ENCODE results near the gene MAGEL2. TPM values are rescaled to one million over a fixed set of nuclear protein-coding genes. Genes with fewer than 3 reads are reported as not detected.

The MAGEL2 gene
- under 1 TPM; 0.11 to 0.27 (median 0.26) TPM for polyA plus RNA-seq

DNA sequence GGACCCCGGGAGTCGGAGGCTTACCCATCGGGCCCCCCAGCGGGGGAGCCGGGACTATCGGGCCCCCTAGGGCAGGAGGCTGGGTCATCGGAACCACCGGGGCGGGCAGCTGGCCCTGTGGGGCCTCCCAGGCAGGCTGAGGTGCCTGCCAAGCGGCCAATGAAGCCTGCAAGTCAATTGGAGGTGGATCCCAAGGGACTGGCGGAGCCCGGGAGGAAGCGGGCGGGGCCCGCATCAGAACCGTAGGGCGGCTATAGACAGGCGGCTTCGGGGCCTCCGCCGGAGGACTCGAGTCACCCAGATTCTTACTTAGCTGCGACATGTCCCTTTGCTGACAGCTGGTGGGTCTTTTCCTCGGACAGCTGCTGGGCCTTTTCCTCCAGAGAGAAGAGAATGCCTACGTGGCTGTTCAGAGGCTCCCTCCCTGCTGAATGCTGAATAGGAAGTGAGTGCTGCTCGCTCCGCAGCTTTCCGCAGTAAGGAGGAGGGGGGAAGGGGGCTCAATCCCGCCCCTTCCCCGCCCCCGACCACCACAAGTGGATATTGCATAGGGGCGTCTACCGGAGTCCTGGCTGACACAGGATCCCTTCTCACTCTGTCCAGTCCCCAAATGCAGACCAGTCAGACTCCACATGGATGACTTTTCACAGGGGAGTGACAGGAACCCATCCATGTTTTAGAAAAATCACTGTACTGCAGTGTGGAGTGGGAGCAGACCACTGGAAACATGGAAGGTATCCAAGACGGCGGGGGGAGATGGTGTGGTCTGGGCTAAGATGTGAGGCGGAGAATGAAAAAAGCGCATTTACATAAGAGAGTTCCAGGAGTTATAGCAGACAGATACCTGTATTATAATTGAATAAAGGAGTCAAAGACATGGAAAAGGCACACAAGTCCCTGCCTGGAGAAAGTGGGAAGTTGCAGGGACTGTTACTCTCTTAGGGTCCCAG lies at the start of gene MAGEL2:
TSS of gene MAGEL2 (minus strand) at position 447 of the 950 bp plus-strand sequence. CDS start at position 322, 125 bp downstream.
- WGBS, 3 donors: 49 to 56% (median 51%) methylated on average over 36 to 37 of the region's 37 CpGs
- no peak within 1 kb of the TSS for H3K27ac ChIP-seq (ENCODE audit: low read depth, low read length)

DNA sequence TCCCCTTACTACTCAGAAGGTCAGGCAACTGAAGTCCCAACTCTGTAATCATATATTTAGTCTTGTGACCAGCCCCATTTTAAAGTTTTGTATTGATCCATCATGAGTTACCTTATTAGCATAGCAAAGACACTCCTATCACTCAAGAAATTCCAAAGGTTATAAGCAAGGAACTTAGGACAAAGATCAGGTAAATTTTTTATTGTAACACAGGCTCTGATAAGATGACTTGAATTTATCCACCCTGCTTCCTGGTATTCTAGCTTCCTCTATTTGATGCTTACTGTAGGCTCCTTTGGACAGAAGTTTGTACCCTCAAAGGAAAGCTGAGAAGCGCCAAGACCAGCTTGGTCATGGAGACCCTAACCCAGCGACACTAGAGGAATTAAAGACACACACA lies 47.6 kb upstream of the MAGEL2 start:
- WGBS, 3 donors: 69 to 83% (median 76%) methylated on average over 2 of the region's 2 CpGs
- H3K27ac ChIP-seq (ENCODE audit: low read depth, low read length): no peak overlapping the region

DNA sequence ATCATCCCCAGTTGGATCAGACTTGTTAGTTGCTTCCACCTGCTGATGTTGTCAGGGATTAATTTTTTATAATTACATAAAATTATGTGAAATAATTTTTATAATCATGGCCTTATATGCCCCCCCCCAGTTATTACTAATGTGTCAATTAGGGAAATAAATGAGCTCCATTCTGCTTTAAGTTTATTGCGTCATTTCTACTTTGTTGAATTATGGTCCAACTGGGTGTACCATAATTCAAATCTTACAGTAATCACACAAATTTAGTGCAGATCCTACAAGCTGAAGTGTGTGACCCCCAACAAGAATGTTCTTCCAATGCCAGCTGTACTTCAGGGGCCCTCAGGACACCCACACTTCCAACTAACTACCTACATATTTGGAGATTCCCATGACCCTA lies 46.9 kb upstream of the MAGEL2 start:
- H3K27ac ChIP-seq (ENCODE audit: low read depth, low read length): no peak overlapping the region
- 92 to 98% (median 96%) methylated on average over 1 of the region's 1 CpG for WGBS, 3 donors

DNA sequence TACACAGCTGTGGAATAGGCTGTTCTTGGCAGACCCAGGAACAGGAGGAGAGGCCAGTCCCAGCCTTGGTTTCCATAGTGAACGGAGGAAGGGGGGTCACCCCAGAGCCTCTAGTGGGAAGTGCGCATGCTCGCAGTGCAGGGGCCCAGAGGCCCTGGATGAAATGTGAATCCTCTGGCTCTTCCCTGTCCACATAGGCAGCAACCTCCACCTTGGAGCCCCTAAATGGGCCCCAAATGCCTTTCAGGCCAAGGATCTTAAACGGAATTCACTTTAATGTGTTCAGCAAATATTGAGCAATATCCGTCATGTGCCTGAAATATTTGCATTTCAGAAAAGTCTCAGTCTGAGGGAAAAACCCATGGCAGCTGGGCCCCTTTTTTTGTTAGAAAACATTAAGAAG lies 42.8 kb upstream of the MAGEL2 start:
- WGBS, 3 donors: 51 to 56% (median 52%) methylated on average over 5 of the region's 5 CpGs
- H3K27ac ChIP-seq (ENCODE audit: low read depth, low read length): no peak overlapping the region

DNA sequence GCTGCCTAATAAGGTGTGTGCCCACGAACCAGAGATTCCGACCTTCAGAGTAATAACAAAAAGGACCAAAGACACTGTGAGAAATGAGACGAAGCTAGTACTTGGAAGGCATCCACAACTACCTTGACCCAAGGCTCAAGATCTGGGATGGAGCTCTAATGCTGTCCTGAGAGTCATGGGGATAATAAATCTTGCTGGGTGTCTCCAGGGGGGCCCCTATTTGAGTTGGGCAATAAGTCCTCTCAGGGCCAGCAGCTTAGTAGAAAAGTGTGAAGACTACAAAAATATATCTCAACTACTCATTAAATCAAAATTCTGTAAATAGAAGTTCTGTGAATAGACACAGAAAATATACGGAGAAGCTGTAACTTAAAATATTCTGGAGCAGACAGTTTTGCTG lies 42.3 kb upstream of the MAGEL2 start:
- no peak overlapping the region for H3K27ac ChIP-seq (ENCODE audit: low read depth, low read length)
- WGBS, 3 donors: 55 to 65% (median 63%) methylated on average over 4 of the region's 4 CpGs

DNA sequence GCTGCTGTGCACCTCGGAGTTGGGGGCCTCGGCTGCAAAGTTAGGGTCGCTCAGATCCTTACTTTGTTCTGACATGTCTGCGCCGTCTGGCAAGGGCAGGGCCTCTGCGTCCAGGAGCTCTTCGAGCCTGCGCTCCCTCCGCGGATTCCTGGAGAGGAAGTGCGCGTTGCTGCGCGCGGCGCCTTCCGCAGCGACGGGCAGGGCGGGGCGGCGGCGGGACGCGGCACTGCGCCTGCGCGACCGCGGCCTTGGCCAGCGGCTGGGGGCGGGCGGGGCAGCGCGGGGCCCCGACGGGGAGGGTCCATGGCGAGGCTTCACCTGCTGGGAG lies 39.4 kb upstream of the MAGEL2 start, which contains the start of gene NDN:
TSS of gene NDN (minus strand) at position 163 of the 328 bp plus-strand sequence. CDS start at position 75, 88 bp downstream.
- 15 to 38% (median 33%) methylated on average over 38 of the region's 38 CpGs for WGBS, 3 donors
- H3K27ac ChIP-seq (ENCODE audit: low read depth, low read length): no peak within 1 kb of the TSS

DNA sequence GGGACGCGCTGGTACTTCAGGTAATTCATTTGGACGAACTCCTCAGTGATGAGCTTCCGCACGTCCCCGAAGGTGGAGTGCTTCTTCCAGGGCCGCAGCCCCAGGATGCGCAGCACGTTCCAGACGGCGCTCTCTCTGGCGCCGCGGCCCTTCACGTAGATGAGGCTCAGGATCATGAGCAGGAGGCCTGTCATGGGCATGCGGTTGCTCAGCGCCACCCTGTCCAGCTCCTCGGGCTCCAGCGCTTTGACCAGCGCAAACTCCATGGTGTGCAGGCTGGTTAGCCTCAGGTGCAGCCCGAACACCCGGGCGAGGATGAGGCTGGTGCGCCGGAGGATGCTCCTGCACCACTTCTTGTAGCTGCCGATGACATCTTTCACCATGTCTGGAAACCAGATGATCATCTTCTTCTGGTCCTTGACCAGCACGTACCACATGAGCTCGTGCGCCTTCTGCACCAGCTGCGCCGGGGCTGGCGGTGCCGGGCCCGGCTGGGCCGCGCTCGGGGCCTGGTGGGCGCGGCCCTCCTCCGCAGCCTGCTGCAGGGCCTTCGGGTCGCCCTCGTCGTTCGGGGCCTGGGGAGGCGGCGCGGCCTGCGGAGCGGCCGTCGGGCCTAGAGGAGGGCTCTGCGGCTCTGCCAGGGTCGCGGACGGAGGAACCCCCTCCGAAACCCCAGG lies 38.9 kb upstream of the MAGEL2 start:
- WGBS, 3 donors: 20 to 30% (median 30%) methylated on average over 56 to 57 of the region's 57 CpGs
- no peak overlapping the region for H3K27ac ChIP-seq (ENCODE audit: low read depth, low read length)

DNA sequence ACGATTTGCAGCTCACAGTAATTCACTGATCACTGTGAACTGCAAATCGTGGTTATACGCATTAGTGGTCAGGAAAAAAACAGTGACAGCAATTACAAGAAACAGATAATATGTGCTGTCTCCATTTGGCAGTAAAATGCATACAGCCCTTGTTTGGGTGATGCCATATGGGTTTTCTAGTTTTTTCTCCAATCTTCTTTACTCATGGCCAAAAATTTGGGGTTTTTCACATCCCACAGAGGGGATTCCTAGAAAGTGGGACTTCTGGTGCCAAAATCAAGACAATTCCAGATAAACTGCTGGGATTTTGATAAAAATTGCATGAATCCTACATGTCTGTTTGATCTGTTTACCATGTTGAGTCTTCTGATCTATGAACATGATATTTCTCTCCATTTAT lies 23.8 kb upstream of the MAGEL2 start:
- 44 to 54% (median 51%) methylated on average over 3 of the region's 3 CpGs for WGBS, 3 donors

DNA sequence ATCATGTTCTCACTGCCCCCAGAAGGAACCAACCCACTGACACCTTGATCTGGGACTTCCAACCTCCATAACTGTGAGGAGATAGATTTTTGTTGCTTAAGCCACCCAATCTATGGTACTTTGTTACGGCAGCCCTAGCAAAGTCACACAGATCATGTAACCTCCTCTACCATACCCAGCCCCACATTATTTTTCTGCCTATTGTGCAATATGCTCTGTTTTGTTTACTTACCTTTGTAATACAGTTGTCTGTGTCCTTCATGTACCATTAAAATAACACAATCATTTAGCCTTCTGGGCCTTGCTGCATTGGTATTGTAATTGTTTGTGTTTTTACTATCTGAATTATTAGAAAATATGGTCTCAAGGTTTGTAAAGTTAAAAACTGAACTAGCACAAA lies 23.3 kb upstream of the MAGEL2 start:
- 85 to 91% (median 88%) methylated on average over 1 of the region's 1 CpG for WGBS, 3 donors
- no peak overlapping the region for H3K27ac ChIP-seq (ENCODE audit: low read depth, low read length)

More for the DNA sequence above, 23.8 kb upstream of the MAGEL2 start:
- no peak overlapping the region for H3K27ac ChIP-seq (ENCODE audit: low read depth, low read length)

DNA sequence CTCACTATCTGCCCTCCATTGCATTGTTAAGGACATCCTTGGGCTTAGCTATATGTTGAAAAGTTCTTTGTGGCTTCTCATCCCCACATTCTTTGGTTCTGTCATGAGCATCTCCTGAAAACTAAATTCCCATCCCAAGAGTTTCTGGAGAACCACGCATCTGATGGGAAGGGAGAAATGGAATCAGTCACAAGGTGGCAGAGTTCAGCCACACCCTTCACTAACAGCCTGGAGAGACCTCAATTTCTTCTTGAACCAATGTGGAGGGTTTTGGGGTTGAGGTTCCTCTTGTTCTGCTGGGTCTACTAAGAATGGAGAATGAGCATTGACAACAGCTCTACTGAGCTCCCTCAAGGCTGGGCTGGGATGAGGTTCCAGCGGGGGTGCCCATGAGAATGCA lies 15.6 kb upstream of the MAGEL2 start:
- 45 to 60% (median 49%) methylated on average over 2 of the region's 2 CpGs for WGBS, 3 donors

DNA sequence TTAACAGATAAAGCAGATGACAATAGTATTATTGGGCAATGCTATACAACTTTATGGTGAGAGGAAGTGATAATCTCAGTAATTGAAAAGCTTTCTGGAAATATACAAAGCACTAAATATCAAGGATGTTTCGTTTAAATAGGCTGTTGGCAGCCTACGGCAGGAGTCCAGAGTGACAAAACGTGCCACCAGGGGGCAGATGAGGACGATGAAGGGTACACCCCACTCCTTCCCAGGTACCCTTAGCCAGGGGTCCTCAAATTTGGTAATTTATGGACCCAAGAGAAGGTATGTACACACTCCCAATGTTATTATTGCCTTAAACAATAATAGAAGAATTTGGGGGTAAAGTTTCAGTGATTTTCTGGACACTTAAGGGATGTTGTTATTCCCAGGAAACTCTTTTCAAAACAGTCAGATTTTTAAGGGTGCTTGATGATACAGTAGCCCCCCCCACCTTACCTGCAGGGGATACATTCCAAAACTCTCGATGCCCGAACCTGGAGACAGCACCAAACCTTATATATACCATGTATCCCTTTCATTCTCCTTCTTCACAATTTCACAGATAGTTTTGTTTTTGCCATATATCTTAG lies 1.4 kb upstream of the MAGEL2 start:
- WGBS, 3 donors: 22 to 26% (median 26%) methylated on average over 6 of the region's 6 CpGs
- no peak overlapping the region for H3K27ac ChIP-seq (ENCODE audit: low read depth, low read length)

More for the DNA sequence above, 15.6 kb upstream of the MAGEL2 start:
- H3K27ac ChIP-seq (ENCODE audit: low read depth, low read length): no peak overlapping the region

DNA sequence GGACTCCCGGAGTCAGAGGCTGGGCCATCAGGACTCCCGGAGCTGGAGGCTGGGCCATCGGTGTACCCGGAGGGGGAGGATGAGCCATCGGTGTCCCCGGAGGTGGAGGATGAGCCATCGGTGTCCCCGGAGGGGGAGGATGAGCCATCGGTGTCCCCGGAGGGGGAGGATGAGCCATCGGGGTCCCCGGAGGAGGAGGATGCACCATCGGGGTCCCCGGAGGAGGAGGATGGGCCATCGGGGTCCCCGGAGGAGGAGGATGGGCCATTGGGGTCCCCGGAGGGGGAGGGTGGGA lies 719 bp downstream of the MAGEL2 start:
- 66 to 83% (median 81%) methylated on average over 17 of the region's 17 CpGs for WGBS, 3 donors
- no peak overlapping the region for H3K27ac ChIP-seq (ENCODE audit: low read depth, low read length)

DNA sequence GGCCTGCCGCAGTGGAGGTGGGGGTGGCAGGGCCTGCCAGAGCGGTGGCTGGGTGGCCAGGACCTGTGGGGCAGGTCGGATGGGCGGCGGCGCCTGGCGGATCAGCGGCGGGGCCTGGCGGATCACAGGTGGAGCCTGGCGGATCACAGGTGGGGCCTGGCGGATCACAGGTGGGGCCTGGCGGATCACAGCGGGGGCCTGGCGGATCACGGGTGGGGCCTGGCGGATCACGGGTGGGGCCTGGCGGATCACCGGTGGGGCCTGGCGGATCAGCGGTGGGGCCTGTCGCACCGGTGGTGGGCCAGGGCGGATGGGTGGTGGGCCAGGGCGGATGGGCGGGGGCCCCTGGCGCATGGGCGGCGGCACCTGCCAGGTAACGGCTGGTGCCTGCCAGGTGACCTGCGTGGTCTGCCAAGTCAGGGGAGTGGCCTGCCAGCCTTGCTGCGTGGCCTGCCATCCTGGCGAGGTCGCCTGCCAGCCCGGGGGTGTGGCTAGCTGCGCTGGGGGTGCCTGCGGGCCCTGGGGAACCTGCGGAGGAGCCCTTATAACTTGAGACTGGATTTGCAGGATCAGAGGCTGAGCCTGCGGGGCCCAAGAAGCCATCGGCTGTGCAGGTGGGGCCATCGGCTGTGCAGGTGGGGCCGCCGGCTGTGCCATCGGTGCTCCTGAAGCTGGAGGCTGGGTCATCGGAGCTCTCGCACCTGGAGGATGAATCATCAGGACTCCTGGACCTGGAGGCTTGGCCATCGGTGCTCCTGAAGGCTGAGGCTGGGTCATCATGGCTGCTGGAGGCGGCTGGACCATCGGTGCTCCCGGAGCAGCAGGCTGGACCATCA lies 1.3 kb downstream of the MAGEL2 start:
- WGBS, 3 donors: 93 to 95% (median 95%) methylated on average over 32 to 51 of the region's 51 CpGs

DNA sequence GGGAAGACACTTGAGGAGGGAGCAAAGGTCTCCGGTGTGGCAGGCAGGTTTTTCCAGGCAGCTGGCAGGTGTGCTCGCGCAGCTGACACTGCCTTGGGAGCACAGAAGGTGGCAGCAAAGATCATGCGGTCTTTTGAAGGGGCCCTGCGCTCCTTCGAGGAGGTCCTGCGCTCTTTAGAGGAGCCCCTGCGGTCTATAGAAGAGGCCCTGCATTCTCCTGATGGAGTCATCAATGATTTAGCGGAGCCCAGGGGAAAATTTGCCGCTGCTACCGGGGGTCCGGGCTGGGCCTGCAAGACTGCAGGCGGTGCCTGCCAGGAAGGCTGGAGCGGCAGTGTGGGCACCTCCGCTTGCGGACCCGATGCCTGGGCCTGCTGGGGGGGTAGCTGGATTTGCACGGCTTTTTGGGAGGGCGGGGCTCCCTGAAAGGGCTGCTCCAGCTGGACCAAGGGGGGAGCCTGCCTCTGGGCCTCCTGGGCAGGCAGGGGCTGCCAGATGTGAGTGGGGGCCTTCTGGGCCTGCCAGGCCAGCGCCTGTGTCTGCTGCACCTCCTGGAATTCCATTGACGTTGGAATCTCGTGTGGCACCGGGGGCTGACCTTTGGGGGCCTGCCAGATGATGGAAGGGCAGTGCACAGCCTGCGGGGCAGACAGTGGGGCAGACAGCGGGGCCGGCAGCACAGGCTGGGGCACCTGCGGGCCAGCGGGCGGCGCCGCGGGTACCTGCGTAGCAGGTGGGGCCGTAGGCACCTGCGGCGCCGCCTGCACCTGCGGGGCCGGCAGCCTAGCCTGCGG lies 2.1 kb downstream of the MAGEL2 start:
- no peak overlapping the region for H3K27ac ChIP-seq (ENCODE audit: low read depth, low read length)
- WGBS, 3 donors: 74 to 92% (median 90%) methylated on average over 28 to 40 of the region's 40 CpGs

More for the DNA sequence above, 1.3 kb downstream of the MAGEL2 start:
- H3K27ac ChIP-seq (ENCODE audit: low read depth, low read length): no peak overlapping the region

DNA sequence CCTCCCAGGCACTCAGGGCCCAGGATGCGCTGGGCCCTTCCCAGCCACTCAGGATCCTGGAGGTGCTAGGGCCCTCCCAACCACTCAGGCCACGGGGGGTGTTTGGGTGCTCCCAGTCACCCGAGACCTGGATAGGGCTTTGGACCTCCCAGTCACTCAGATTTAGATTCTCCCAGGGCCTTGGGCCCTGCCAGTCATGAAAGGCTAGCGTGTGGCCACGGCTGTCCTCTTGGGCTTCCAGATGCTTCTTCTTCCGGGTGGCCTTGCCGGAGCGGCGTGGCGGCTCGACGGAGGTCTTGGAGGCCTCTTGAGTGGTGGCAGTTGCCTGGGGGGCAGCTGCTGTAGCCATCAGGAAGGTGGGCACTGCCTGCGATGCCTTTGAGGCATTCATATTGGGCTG lies 2.8 kb downstream of the MAGEL2 start:
- WGBS, 3 donors: 85 to 92% (median 91%) methylated on average over 13 of the region's 13 CpGs
- H3K27ac ChIP-seq (ENCODE audit: low read depth, low read length): no peak overlapping the region

DNA sequence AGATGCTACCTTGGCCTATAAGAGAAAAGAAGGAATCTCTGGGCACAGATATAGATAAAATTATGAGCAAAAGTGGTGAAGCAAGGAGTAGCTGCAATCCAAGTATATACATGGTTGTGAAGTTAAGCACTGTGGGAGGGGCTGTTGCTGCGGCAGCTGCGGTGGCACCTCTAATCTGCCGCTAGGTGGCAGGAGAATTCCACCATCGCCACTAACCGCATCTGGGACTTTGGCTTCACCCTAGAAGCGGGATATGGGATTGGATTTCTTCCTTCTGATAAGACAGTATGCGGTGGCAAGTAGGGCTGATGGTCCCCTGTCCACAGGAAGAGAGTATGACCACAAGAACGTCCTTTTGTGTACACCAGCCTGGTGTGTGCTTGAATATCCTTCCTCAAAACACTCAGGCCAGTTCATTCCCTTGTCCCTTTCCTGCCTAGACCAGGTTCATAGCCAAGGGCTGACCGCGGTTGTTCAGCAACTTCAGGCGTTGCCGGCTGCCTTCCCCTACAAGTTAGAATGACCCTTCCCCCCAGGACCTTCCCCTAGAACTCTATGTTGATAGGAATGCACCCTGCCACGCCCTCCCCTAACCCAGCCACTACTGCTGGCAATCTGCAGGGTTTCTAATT lies 5.1 kb downstream of the MAGEL2 start:
- no peak overlapping the region for H3K27ac ChIP-seq (ENCODE audit: low read depth, low read length)
- WGBS, 3 donors: 10 to 14% (median 14%) methylated on average over 13 of the region's 13 CpGs

DNA sequence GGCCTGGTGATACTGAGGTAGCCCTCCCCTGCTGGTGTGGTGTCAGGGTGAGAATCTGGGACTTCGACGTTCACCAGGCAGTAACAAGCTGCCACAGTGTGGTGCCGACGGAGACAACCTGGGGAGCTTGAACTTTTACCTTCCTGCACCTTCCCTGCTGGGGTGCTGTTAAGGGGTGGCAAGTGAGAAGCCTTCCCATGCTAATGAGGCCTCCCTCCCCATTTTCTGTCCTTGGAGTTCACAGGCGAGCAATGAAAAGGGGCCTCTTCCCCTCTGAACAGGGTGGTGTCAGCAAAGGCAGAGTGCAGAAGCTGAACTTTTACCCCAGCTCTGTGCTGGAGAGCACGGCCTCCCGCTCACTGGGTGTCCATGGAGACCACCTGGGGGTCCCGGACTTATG lies 13.5 kb downstream of the MAGEL2 start:
- no peak overlapping the region for H3K27ac ChIP-seq (ENCODE audit: low read depth, low read length)
- 61 to 66% (median 65%) methylated on average over 8 of the region's 8 CpGs for WGBS, 3 donors

Measured in adipose tissue (tissue), 3 donors.